Measurements from ENCODE around the gene GRIK4.

GRIK4 gene

DNA sequence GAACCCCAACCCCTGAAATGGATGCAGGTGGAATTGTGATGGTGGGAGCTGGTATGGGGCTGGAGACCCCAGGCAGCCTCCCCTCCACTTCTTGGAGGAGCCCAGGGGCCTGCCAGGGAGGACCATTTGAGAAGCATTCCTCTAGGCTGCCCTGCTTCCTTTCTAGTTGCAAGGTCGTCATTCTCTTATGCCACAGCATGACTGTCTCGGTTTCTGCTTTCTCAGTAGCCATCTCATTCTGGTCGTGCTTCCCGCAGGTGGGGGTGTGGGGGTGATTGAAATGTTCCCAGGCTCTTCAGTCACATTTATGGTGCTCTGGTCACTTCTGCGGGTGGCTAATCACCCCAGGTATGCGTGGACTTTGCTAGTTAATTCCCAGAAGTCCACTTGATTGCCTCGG is 288.7 kb downstream of the GRIK4 start:
- Histone ChIP-seq H3K9me2 (replicated peaks; ENCODE audit: control insufficient read depth, low read length) (no peaks in the 10 kb centered on the region), H3F3A (ENCODE audit: control insufficient read depth, insufficient read depth) (no peaks in the 10 kb centered on the region), H3K27ac (ENCODE audit: low read depth, low read length) (no peak overlapping the region), H3K79me2 (ENCODE audit: control insufficient read depth, low read length) (no peaks in the 10 kb centered on the region), H4K20me1 (ENCODE audit: control insufficient read depth, insufficient read depth, low read depth, low read length) (no peaks in the 10 kb centered on the region), H3K36me3 (ENCODE audit: control insufficient read depth, low read length) (no peaks in the 10 kb centered on the region), H3K4me3 (ENCODE audit: low read length) (no peak overlapping the region), H3K27me3 (ENCODE audit: control insufficient read depth, low read length) (no peaks in the 10 kb centered on the region), H3K9me3 (ENCODE audit: control insufficient read depth, insufficient read depth, low read length) (no peaks in the 10 kb centered on the region), H3K4me2 (ENCODE audit: low read length) (no peak overlapping the region), H3K4me1 (ENCODE audit: control insufficient read depth, low read length) (no peaks in the 10 kb centered on the region)
- TF ChIP-seq, protein P1, sequence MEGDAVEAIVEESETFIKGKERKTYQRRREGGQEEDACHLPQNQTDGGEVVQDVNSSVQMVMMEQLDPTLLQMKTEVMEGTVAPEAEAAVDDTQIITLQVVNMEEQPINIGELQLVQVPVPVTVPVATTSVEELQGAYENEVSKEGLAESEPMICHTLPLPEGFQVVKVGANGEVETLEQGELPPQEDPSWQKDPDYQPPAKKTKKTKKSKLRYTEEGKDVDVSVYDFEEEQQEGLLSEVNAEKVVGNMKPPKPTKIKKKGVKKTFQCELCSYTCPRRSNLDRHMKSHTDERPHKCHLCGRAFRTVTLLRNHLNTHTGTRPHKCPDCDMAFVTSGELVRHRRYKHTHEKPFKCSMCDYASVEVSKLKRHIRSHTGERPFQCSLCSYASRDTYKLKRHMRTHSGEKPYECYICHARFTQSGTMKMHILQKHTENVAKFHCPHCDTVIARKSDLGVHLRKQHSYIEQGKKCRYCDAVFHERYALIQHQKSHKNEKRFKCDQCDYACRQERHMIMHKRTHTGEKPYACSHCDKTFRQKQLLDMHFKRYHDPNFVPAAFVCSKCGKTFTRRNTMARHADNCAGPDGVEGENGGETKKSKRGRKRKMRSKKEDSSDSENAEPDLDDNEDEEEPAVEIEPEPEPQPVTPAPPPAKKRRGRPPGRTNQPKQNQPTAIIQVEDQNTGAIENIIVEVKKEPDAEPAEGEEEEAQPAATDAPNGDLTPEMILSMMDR (IDR thresholded peaks at IDR 0.05; ENCODE audit: low read depth, low read length, poor library complexity, severe bottlenecking), result no peak
- no peak for TF ChIP-seq EZH2phosphoT487 (IDR thresholded peaks at IDR 0.05; ENCODE audit: borderline replicate concordance, low read length)

DNA sequence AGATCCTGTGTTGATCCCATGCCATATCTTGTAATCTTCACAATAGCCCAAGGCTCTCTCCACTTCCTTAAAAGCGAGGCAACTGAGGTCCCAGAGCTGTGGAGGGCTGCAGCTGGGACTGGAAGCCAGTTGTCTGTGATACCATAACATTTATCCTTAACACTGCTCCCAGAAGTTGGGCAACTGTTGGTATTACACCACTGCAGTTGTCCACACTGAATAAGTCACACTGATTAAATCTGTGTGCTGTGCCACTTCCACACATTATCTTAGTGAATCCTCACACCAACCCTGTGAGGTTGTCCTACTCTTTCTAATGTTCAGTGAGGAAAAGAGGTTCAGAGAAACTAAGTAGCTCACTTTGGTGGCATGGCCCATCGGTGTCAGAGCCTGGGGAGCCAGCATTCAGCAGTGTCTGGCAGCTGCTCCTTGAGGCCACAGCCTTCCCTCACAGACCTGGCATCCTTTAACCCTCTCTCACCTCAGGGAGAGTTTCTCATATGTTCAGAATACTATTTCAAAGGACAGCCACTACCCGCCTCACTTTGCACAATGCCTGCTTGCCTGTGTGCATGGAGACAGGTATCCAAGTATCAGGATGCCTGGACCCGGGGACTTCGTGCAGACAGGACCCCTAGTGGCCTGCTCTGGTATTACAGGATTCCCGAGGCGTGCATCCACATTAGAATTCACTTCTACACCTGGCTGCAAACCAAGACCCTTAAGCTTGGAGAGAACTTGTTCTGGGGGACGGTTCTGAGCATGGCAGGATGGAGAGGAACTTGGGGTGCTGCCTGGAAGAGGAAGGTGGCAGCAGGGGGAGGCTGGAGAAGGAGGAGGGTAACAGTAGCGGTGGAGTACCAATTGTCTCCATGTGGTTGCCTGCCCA is 290.5 kb downstream of the GRIK4 start:
- no peak overlapping the region for H3K27ac ChIP-seq (ENCODE audit: low read depth, low read length)
- H3K4me1 ChIP-seq (ENCODE audit: control insufficient read depth, low read length), result no peaks in the 10 kb centered on the region
- H3K9me3 ChIP-seq (ENCODE audit: control insufficient read depth, insufficient read depth, low read length), result no peaks in the 10 kb centered on the region

DNA sequence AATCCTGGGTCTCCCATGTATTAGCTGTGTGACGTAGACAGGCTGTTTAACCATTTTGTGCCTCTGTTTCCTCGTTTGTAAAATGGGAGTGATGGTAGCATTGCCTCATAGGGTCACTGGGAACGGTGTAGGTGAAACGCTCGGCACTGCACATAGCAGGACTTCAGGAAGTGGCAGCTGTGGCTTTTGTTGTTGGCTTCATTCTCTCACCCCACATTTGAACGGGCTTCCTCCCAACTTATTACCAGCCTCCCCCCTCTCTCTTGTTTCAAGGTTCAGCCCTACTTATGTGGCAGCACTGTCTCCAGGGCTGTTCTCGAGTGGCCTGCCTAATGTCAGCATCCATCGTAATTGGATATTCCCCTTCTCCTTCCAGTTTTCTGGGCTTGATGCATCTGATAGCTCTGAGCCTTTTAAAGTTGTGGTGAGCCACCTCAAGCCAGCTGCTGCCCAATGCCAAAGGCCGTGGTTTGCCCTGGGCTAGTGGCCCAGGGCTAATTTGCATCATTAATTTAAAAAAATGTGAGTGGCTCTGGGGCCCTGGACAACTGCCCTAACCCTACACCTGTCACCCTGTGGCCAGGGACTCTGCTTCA is 294.5 kb downstream of the GRIK4 start:
- Histone ChIP-seq H3K27ac (ENCODE audit: low read depth, low read length) (no peak overlapping the region), H3K79me2 (ENCODE audit: control insufficient read depth, low read length) (no peaks in the 10 kb centered on the region), H3F3A (ENCODE audit: control insufficient read depth, insufficient read depth) (no peaks in the 10 kb centered on the region), H3K9me3 (ENCODE audit: control insufficient read depth, insufficient read depth, low read length) (no peaks in the 10 kb centered on the region), H3K27me3 (ENCODE audit: control insufficient read depth, low read length) (no peaks in the 10 kb centered on the region), H4K20me1 (ENCODE audit: control insufficient read depth, insufficient read depth, low read depth, low read length) (no peaks in the 10 kb centered on the region), H3K4me1 (ENCODE audit: control insufficient read depth, low read length) (no peaks in the 10 kb centered on the region), H3K9me2 (replicated peaks; ENCODE audit: control insufficient read depth, low read length) (no peaks in the 10 kb centered on the region), H3K4me3 (ENCODE audit: low read length) (no peak overlapping the region), H3K4me2 (ENCODE audit: low read length) (no peak overlapping the region), H3K36me3 (ENCODE audit: control insufficient read depth, low read length) (no peaks in the 10 kb centered on the region)
- TF ChIP-seq, protein P1 (IDR thresholded peaks at IDR 0.05; ENCODE audit: low read depth, low read length, poor library complexity, severe bottlenecking), result no peak
- TF ChIP-seq EZH2phosphoT487 (IDR thresholded peaks at IDR 0.05; ENCODE audit: borderline replicate concordance, low read length), result no peak

More for the DNA sequence above, 290.5 kb downstream of the GRIK4 start:
- no peaks in the 10 kb centered on the region for H4K20me1 ChIP-seq (ENCODE audit: control insufficient read depth, insufficient read depth, low read depth, low read length)
- no peaks in the 10 kb centered on the region for H3F3A ChIP-seq (ENCODE audit: control insufficient read depth, insufficient read depth)
- no peaks in the 10 kb centered on the region for H3K9me2 ChIP-seq (replicated peaks; ENCODE audit: control insufficient read depth, low read length)
- no peak overlapping the region for H3K4me2 ChIP-seq (ENCODE audit: low read length)
- no peak overlapping the region for H3K4me3 ChIP-seq (ENCODE audit: low read length)
- no peaks in the 10 kb centered on the region for H3K27me3 ChIP-seq (ENCODE audit: control insufficient read depth, low read length)
- H3K79me2 ChIP-seq (ENCODE audit: control insufficient read depth, low read length), result no peaks in the 10 kb centered on the region
- TF ChIP-seq, protein P1 (IDR thresholded peaks at IDR 0.05; ENCODE audit: low read depth, low read length, poor library complexity, severe bottlenecking), result peak; percentile 98
- no peak for TF ChIP-seq EZH2phosphoT487 (IDR thresholded peaks at IDR 0.05; ENCODE audit: borderline replicate concordance, low read length)
- H3K36me3 ChIP-seq (ENCODE audit: control insufficient read depth, low read length), result no peaks in the 10 kb centered on the region

Measured in DOHH2 (cell line).